GM19193 (cell line): Measurements from ENCODE around the gene ENTHD1.

Source experiments
- POLR2A ChIP-seq: IDR thresholded peaks from 4 replicates; pipeline ENCODE4 v1.6.1; 2011; ENCODE audit not compliant: insufficient read depth, insufficient read length; ENCODE audit errors: extremely low read depth

ENTHD1 gene

GRCh38 chr22:39893526-39893925 is at the start of gene ENTHD1:
ENTHD1 (minus strand) TSS chr22:39893760; CDS start chr22:39887748, 6,012 bp downstream.
- TF ChIP-seq POLR2A, result no peak

GRCh38 chr22:39943337-39943736 is 49.8 kb upstream of the ENTHD1 start:
- no peak for TF ChIP-seq POLR2A

GRCh38 chr22:39942439-39943230 is 49.1 kb upstream of the ENTHD1 start:
- no peak for TF ChIP-seq POLR2A

GRCh38 chr22:39941601-39942000 is 48.0 kb upstream of the ENTHD1 start:
- no peak for TF ChIP-seq POLR2A

GRCh38 chr22:39940757-39941305 is 47.3 kb upstream of the ENTHD1 start:
- TF ChIP-seq POLR2A, result no peak

GRCh38 chr22:39939830-39940229 is 46.3 kb upstream of the ENTHD1 start:
- TF ChIP-seq POLR2A, result no peak

GRCh38 chr22:39938509-39939111 is 45.0 kb upstream of the ENTHD1 start:
- no peak for TF ChIP-seq POLR2A

GRCh38 chr22:39937906-39938305 is 44.3 kb upstream of the ENTHD1 start:
- no peak for TF ChIP-seq POLR2A

- no peak for TF ChIP-seq POLR2A
Observed at GRCh38 chr22:39936523-39937145, 43.1 kb upstream of the ENTHD1 start.

GRCh38 chr22:39935612-39936011 is 42.1 kb upstream of the ENTHD1 start:
- no peak for TF ChIP-seq POLR2A

- no peak for TF ChIP-seq POLR2A
Observed at GRCh38 chr22:39935116-39935515, 41.6 kb upstream of the ENTHD1 start.

- no peak for TF ChIP-seq POLR2A
Observed at GRCh38 chr22:39933741-39934140, 40.2 kb upstream of the ENTHD1 start.

- TF ChIP-seq POLR2A, result no peak
Observed at GRCh38 chr22:39932918-39933649, 39.5 kb upstream of the ENTHD1 start.

- no peak for TF ChIP-seq POLR2A
Observed at GRCh38 chr22:39932166-39932565, 38.6 kb upstream of the ENTHD1 start.

- TF ChIP-seq POLR2A, result no peak
Observed at GRCh38 chr22:39931251-39931650, 37.7 kb upstream of the ENTHD1 start.
